Mesenchymal stem cell (in vitro differentiated cells and primary cell): ENCODE measurements around the gene B3GAT3.
A peak's percentile ranks its signal among the peaks of the same experiment; 100 is the strongest.

Experiments
- DNase-seq: peaks from one replicate; pipeline ENCODE4 v3.0.0-alpha.2; 2013
- H2AFZ ChIP-seq: one replicate; pipeline ENCODE4 v1.6.1; 2013; ENCODE audit warnings: low read depth, mild to moderate bottlenecking, control low read depth, inconsistent platforms, low read length, moderate library complexity
- H2AK5ac ChIP-seq: 2 replicates; pipeline ENCODE4 v1.6.1; 2013; ENCODE audit warnings: low read length, moderate library complexity, mild to moderate bottlenecking, inconsistent platforms; ENCODE audit not compliant: severe bottlenecking
- H2BK120ac ChIP-seq: one replicate; pipeline ENCODE4 v1.6.1; 2013; ENCODE audit warnings: low read depth, mild to moderate bottlenecking, inconsistent platforms, low read length, moderate library complexity
- H2BK12ac ChIP-seq, 2 experiments: one replicate each; pipeline ENCODE4 v1.6.1; 2013; ENCODE audit warnings: inconsistent platforms in 2 of 2, low read length in 2 of 2, mild to moderate bottlenecking in 2 of 2, moderate library complexity in 2 of 2, control low read depth in 1 of 2
- H2BK15ac ChIP-seq: one replicate; pipeline ENCODE4 v1.6.1; 2013; ENCODE audit warnings: mild to moderate bottlenecking, low read depth, inconsistent platforms; ENCODE audit not compliant: poor library complexity, severe bottlenecking
- H2BK5ac ChIP-seq: 2 replicates; pipeline ENCODE4 v1.6.1; 2013; ENCODE audit warnings: low read depth, mild to moderate bottlenecking, low read length, control low read depth, inconsistent platforms; ENCODE audit not compliant: poor library complexity, severe bottlenecking
- H3K14ac ChIP-seq, 2 experiments: one replicate each; pipeline ENCODE4 v1.6.1; 2013; ENCODE audit warnings: inconsistent platforms in 2 of 2, low read length in 2 of 2, control low read depth in 1 of 2, mild to moderate bottlenecking in 1 of 2, moderate library complexity in 1 of 2
- H3K18ac ChIP-seq, 2 experiments: one replicate each; pipeline ENCODE4 v1.6.1; 2013; ENCODE audit warnings: inconsistent platforms in 2 of 2, low read length in 2 of 2, control low read depth in 1 of 2, low read depth in 1 of 2, mild to moderate bottlenecking in 1 of 2
- H3K23ac ChIP-seq, 2 experiments: one replicate each; pipeline ENCODE4 v1.6.1; 2013; ENCODE audit warnings: inconsistent platforms in 2 of 2, low read length in 2 of 2, mild to moderate bottlenecking in 2 of 2, moderate library complexity in 2 of 2, control low read depth in 1 of 2
- H3K27ac ChIP-seq: 2 replicates; pipeline ENCODE4 v1.5.1; 2013; ENCODE audit warnings: mild to moderate bottlenecking, moderate library complexity, low read length, control low read depth, inconsistent platforms; ENCODE audit not compliant: poor library complexity, severe bottlenecking
- H3K27me3 ChIP-seq, 2 experiments: 2 replicates each; pipeline versions ENCODE4 v1.6.1 to v1.7.0; 2013; ENCODE audit warnings: low read length in 2 of 2, mild to moderate bottlenecking in 2 of 2, moderate library complexity in 2 of 2, control low read depth in 1 of 2, inconsistent platforms in 1 of 2; ENCODE audit not compliant: control insufficient read depth in 1 of 2, insufficient read depth in 1 of 2
- H3K36me3 ChIP-seq, 2 experiments: 2 replicates each; pipeline versions ENCODE4 v1.6.1 to v1.7.0; 2013; ENCODE audit warnings: low read length in 2 of 2, control low read depth in 1 of 2, inconsistent platforms in 1 of 2, low read depth in 1 of 2, mild to moderate bottlenecking in 1 of 2; ENCODE audit not compliant: insufficient read depth in 2 of 2, control insufficient read depth in 1 of 2
- H3K4ac ChIP-seq, 2 experiments: one replicate each; pipeline ENCODE4 v1.6.1; 2013; ENCODE audit warnings: inconsistent platforms in 2 of 2, low read length in 2 of 2, mild to moderate bottlenecking in 2 of 2, moderate library complexity in 2 of 2, control low read depth in 1 of 2, low read depth in 1 of 2
- H3K4me1 ChIP-seq: 2 replicates; pipeline ENCODE4 v1.6.1; 2013; ENCODE audit warnings: low read depth, low read length, control low read depth; ENCODE audit not compliant: control insufficient read depth, insufficient read depth
- H3K4me2 ChIP-seq: 2 replicates; pipeline ENCODE4 v1.6.1; 2013; ENCODE audit warnings: low read length, mild to moderate bottlenecking, inconsistent platforms; ENCODE audit not compliant: poor library complexity, severe bottlenecking
- H3K4me3 ChIP-seq, 2 experiments: 2 replicates each; pipeline versions ENCODE4 v1.5.1 to v1.7.0; 2013; ENCODE audit warnings: low read length in 2 of 2, mild to moderate bottlenecking in 2 of 2, control low read depth in 1 of 2, low read depth in 1 of 2; ENCODE audit not compliant: insufficient read depth in 1 of 2
- H3K79me1 ChIP-seq: replicated peaks from 2 replicates; pipeline ENCODE4 v1.6.1; 2013; ENCODE audit warnings: mild to moderate bottlenecking, control low read depth, low read length, inconsistent platforms; ENCODE audit not compliant: poor library complexity, severe bottlenecking
- H3K9ac ChIP-seq: 2 replicates; pipeline ENCODE4 v1.7.0; 2013; ENCODE audit warnings: mild to moderate bottlenecking, low read length, moderate library complexity
- H3K9me3 ChIP-seq: 2 replicates; pipeline ENCODE4 v1.7.0; 2013; ENCODE audit warnings: mild to moderate bottlenecking, low read length; ENCODE audit not compliant: control insufficient read depth
- H4K8ac ChIP-seq: one replicate; pipeline ENCODE4 v1.6.1; 2013; ENCODE audit warnings: inconsistent platforms, mild to moderate bottlenecking, low read length, moderate library complexity
- H4K91ac ChIP-seq: one replicate; pipeline ENCODE4 v1.6.1; 2013; ENCODE audit warnings: mild to moderate bottlenecking, low read length, inconsistent platforms
- WGBS: methylation state at CpG from one replicate; pipeline ENCODE4 v1.1.7; 2013; ENCODE audit warnings: mixed read lengths; 5-methylcytosine and 5-hydroxymethylcytosine counted together

Gene B3GAT3

DNA sequence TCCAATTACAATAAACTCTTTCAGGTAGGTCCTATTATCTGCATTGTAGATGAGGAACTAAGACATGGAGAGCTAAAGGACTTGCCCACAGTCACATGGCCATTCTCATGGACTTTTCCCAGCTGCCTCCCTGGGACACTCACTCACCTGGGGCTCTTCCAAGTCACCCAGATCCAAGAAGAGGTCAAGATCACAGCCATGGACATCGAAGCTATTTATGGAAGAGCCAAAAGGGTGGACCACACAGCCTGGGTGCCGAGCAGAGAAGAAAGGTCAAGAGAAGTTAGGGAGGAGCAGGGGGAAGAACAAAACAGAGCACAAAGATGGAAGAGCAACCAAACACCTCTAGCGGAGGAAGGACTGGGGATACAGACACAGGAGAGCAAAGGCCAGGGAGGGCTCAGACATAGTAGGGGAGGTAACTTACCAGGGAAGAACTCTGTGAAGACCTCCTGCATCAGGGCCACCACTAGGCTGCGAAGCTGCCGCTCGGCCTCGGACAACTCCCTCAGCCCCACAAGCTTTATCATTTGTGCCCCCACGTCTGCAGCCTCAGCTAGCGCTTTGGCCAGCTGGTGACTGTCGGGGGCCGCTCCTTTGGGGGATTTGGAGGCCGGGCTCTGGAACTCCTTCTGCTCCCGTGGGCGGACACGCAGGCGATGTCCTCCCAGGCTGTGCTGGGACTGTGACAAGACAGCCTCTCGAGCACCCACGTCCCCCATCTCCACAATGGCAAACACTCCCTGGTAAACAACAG is 40.6 kb downstream of the B3GAT3 start:
- H2AFZ ChIP-seq, result no peak overlapping the region
- H3K4me2 ChIP-seq, result no peak overlapping the region
- H3K18ac ChIP-seq, result no peak overlapping the region
- peaks cover 43 to 69% of the 10 kb centered on the region in 2 experiments for H3K36me3 ChIP-seq
- H2BK12ac ChIP-seq, result no peak overlapping the region
- H3K9me3 ChIP-seq, result no peaks in the 10 kb centered on the region
- no peak overlapping the region for H3K4ac ChIP-seq
- H3K4me3 ChIP-seq, result no peak overlapping the region
- WGBS, result 97% methylated on average over 16 of the region's 18 CpGs
- peaks cover 9% of the 10 kb centered on the region for H3K4me1 ChIP-seq
- no peak overlapping the region for H2BK5ac ChIP-seq
- no peak overlapping the region for H2BK15ac ChIP-seq
- no peak overlapping the region for H2BK120ac ChIP-seq
- H3K14ac ChIP-seq, result no peak overlapping the region
- no peak overlapping the region for H3K9ac ChIP-seq
- H3K23ac ChIP-seq, result no peak overlapping the region
- H3K27me3 ChIP-seq, result no peaks in the 10 kb centered on the region
- no peak overlapping the region for H2AK5ac ChIP-seq
- DNase-seq, result no peak
- peaks cover 23% of the 10 kb centered on the region for H3K79me1 ChIP-seq
- no peak overlapping the region for H4K8ac ChIP-seq
- no peak overlapping the region for H4K91ac ChIP-seq
- no peak overlapping the region for H3K27ac ChIP-seq

GRCh38 chr11:62579252-62579651 is 42.5 kb downstream of the B3GAT3 start:
- peaks cover 18% of the 10 kb centered on the region for H3K4me1 ChIP-seq
- no peaks in the 10 kb centered on the region for H3K9me3 ChIP-seq
- WGBS, result 100% methylated on average over 1 of the region's 2 CpGs
- H3K18ac ChIP-seq, result no peak overlapping the region
- peaks cover 22% of the 10 kb centered on the region for H3K79me1 ChIP-seq
- no peak overlapping the region for H2BK120ac ChIP-seq
- no peak overlapping the region for H2BK5ac ChIP-seq
- H3K4me2 ChIP-seq, result no peak overlapping the region
- no peak overlapping the region for H2BK15ac ChIP-seq
- no peak overlapping the region for H3K27ac ChIP-seq
- no peak overlapping the region for H3K4me3 ChIP-seq
- no peak overlapping the region for H2AK5ac ChIP-seq
- H3K14ac ChIP-seq, result no peak overlapping the region
- no peak overlapping the region for H4K8ac ChIP-seq
- peaks cover 44 to 65% of the 10 kb centered on the region in 2 experiments for H3K36me3 ChIP-seq
- H3K23ac ChIP-seq, result no peak overlapping the region
- no peak overlapping the region for H3K4ac ChIP-seq
- no peak overlapping the region for H3K9ac ChIP-seq
- H4K91ac ChIP-seq, result no peak overlapping the region
- no peak overlapping the region for H2BK12ac ChIP-seq
- no peak overlapping the region for H2AFZ ChIP-seq
- H3K27me3 ChIP-seq, result no peaks in the 10 kb centered on the region
- no peak for DNase-seq

DNA sequence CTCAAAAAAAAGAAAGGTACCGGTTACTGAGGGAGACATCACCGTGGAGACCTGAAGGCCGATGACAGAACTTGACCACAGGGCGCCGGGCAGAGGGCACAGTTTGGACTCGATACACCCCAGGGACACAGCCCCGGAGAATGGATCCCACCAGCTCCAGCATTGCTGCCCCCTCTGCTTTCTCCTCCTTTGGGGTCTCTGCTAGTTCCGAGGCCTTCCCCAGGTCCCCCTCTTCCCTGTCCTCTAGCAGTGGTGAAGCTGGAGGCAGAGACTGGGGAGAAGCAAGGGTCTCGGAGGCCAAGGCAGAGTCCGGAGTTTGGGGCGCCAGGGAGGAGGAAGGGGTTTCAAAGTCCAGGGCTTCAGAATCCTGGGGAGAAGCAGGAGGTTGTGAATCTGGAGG is 43.2 kb downstream of the B3GAT3 start:
- Histone ChIP-seq H2BK5ac (no peak overlapping the region), H2AK5ac (no peak overlapping the region), H3K27ac (no peak overlapping the region), H3K27me3 (no peaks in the 10 kb centered on the region), H3K4ac (no peak overlapping the region), H3K36me3 (peaks cover 44 to 60% of the 10 kb centered on the region in 2 experiments), H3K14ac (no peak overlapping the region), H2BK15ac (no peak overlapping the region), H2BK12ac (no peak overlapping the region), H3K4me1 (peaks cover 18% of the 10 kb centered on the region), H3K79me1 (peaks cover 22% of the 10 kb centered on the region), H2BK120ac (no peak overlapping the region), H3K23ac (no peak overlapping the region), H3K4me2 (no peak overlapping the region), H4K8ac (no peak overlapping the region), H2AFZ (no peak overlapping the region), H3K9ac (no peak overlapping the region), H4K91ac (no peak overlapping the region), H3K18ac (no peak overlapping the region), H3K9me3 (no peaks in the 10 kb centered on the region), H3K4me3 (no peak overlapping the region)
- WGBS, result over 99% methylated on average over 9 of the region's 11 CpGs
- no peak for DNase-seq

- Histone ChIP-seq H3K9me3 (no peaks in the 10 kb centered on the region), H3K27ac (no peak overlapping the region), H3K4me3 (no peak overlapping the region), H3K4me2 (no peak overlapping the region), H2BK12ac (no peak overlapping the region), H4K8ac (no peak overlapping the region), H2BK120ac (no peak overlapping the region), H3K9ac (peak overlapping the region; percentile 98), H2BK15ac (no peak overlapping the region), H3K18ac (no peak overlapping the region), H3K14ac (no peak overlapping the region), H3K79me1 (peaks cover 20% of the 10 kb centered on the region), H3K27me3 (no peaks in the 10 kb centered on the region), H4K91ac (no peak overlapping the region), H2BK5ac (no peak overlapping the region), H3K4ac (no peak overlapping the region), H2AFZ (no peak overlapping the region), H3K4me1 (peaks cover 21% of the 10 kb centered on the region), H2AK5ac (peak overlapping the region; percentile 16), H3K23ac (no peak overlapping the region), H3K36me3 (peaks cover 47 to 60% of the 10 kb centered on the region in 2 experiments)
- no peak for DNase-seq
- 95% methylated on average over 11 of the region's 12 CpGs for WGBS
Observed at GRCh38 chr11:62577046-62577714, 44.6 kb downstream of the B3GAT3 start.
